HL-60 (cell line): ENCODE results near the gene BNIP1.

Experiments used
- DNase-seq, 2 experiments: peaks; one replicate each; pipeline ENCODE4 v3.0.0-alpha.2; 2010 to 2020; ENCODE audit warnings: low read depth in 1 of 2, low spot score in 1 of 2
- H3K27ac ChIP-seq: fragments of 250-450 bp; sonication (Bioruptor Pico); replicated peaks from 2 replicates; pipeline ENCODE4 v1.5.1; 2020; ENCODE audit warnings: mild to moderate bottlenecking, moderate library complexity
- H3K27me3 ChIP-seq: fragments of 250-450 bp; sonication (Bioruptor Pico); 2 replicates; pipeline ENCODE4 v1.5.1; 2021; ENCODE audit warnings: mild to moderate bottlenecking, moderate library complexity; ENCODE audit not compliant: insufficient read depth, poor library complexity, severe bottlenecking
- H3K4me3 ChIP-seq: replicated peaks from 2 replicates; pipeline ENCODE4 v1.5.1; 2011; ENCODE audit warnings: mild to moderate bottlenecking, control low read depth, low read length; ENCODE audit not compliant: insufficient read depth
- CTCF ChIP-seq: IDR thresholded peaks from one replicate; pipeline ENCODE4 v1.5.1; 2011; ENCODE audit warnings: low read length, control low read depth, inconsistent platforms; ENCODE audit not compliant: insufficient read depth
- GABPA ChIP-seq: IDR thresholded peaks from 2 replicates; pipeline ENCODE4 v1.6.1; 2012; ENCODE audit warnings: low read depth
- POLR2AphosphoS5 ChIP-seq: IDR thresholded peaks from 2 replicates; pipeline ENCODE4 v1.6.1; 2012; ENCODE audit warnings: low read depth
- REST ChIP-seq: IDR thresholded peaks from 2 replicates; pipeline ENCODE4 v1.6.1; 2012; ENCODE audit warnings: low read depth; ENCODE audit not compliant: insufficient replicate concordance
- SPI1 ChIP-seq: IDR thresholded peaks from 2 replicates; pipeline ENCODE4 v1.6.1; 2012; ENCODE audit warnings: low read depth, mild to moderate bottlenecking, borderline replicate concordance

The BNIP1 gene

GRCh38 chr5:173202266-173202875 lies 58.0 kb downstream of the BNIP1 start:
- Histone ChIP-seq H3K4me3 (no peak overlapping the region), H3K27me3 (peaks cover 2% of the 10 kb centered on the region), H3K27ac (no peak overlapping the region)
- no peak for TF ChIP-seq CTCF
- TF ChIP-seq GABPA = no peak
- no peak for TF ChIP-seq SPI1
- no peak for TF ChIP-seq POLR2AphosphoS5
- no peak for TF ChIP-seq REST
- DNase-seq = no peak

- Histone ChIP-seq H3K4me3 (no peak overlapping the region), H3K27me3 (peaks cover 2% of the 10 kb centered on the region), H3K27ac (no peak overlapping the region)
- peak in 1 of 2 experiments; percentile 18 for DNase-seq
- no peak for TF ChIP-seq SPI1
- peak; percentile 40 for TF ChIP-seq CTCF
- no peak for TF ChIP-seq POLR2AphosphoS5
- no peak for TF ChIP-seq GABPA
- no peak for TF ChIP-seq REST
These were observed 60.1 kb downstream of the BNIP1 start for GRCh38 chr5:173204185-173204979.

GRCh38 chr5:173205916-173206315 lies 61.6 kb downstream of the BNIP1 start:
- TF ChIP-seq REST (no peak), CTCF (no peak), GABPA (no peak), POLR2AphosphoS5 (no peak), SPI1 (no peak)
- DNase-seq = no peak
- no peak overlapping the region for H3K4me3 ChIP-seq
- H3K27me3 ChIP-seq = peaks cover 2% of the 10 kb centered on the region
- H3K27ac ChIP-seq = no peak overlapping the region
